GM19239 (cell line): ENCODE results near the gene EPB41L2.

Experiments used
- DNase-seq: peaks from one replicate; pipeline ENCODE4 v3.0.0; 2011; ENCODE audit warnings: low spot score; ENCODE audit not compliant: insufficient read length
- FAIRE-seq: peaks from 2 replicates; lab custom pipeline; 2011; peaks lifted over from hg19 to GRCh38; lab: Jason Lieb, UNC

Gene EPB41L2

GRCh38 chr6:130982941-130983456 is 80.0 kb downstream of the EPB41L2 start:
- no peak for DNase-seq
- FAIRE-seq, result no peak

GRCh38 chr6:130982135-130982534 is 80.9 kb downstream of the EPB41L2 start:
- DNase-seq, result no peak
- FAIRE-seq, result peak; percentile 69

- no peak for DNase-seq
- no peak for FAIRE-seq
Observed at GRCh38 chr6:130981409-130981808, 81.6 kb downstream of the EPB41L2 start.

- FAIRE-seq (no peak), DNase-seq (no peak)
Observed at GRCh38 chr6:130980310-130981032, 82.6 kb downstream of the EPB41L2 start.

GRCh38 chr6:130978660-130979396 is 84.2 kb downstream of the EPB41L2 start:
- FAIRE-seq (no peak), DNase-seq (no peak)

- FAIRE-seq, result peak; percentile 21
- DNase-seq, result no peak
Observed at GRCh38 chr6:130978180-130978579, 84.9 kb downstream of the EPB41L2 start.

- FAIRE-seq (no peak), DNase-seq (no peak)
Observed at GRCh38 chr6:130975325-130975724, 87.7 kb downstream of the EPB41L2 start.

GRCh38 chr6:130973521-130974277 is 89.3 kb downstream of the EPB41L2 start:
- FAIRE-seq, result no peak

GRCh38 chr6:130971504-130971903 is 91.5 kb downstream of the EPB41L2 start:
- FAIRE-seq (no peak), DNase-seq (no peak)

More at GRCh38 chr6:130973521-130974277, 89.3 kb downstream of the EPB41L2 start:
- no peak for DNase-seq

GRCh38 chr6:130970839-130971410 is 92.1 kb downstream of the EPB41L2 start:
- FAIRE-seq, result no peak
- DNase-seq, result no peak

- no peak for DNase-seq
Observed at GRCh38 chr6:130969791-130970491, 93.1 kb downstream of the EPB41L2 start.

GRCh38 chr6:130969166-130969565 is 93.9 kb downstream of the EPB41L2 start:
- FAIRE-seq (no peak), DNase-seq (no peak)

More at GRCh38 chr6:130969791-130970491, 93.1 kb downstream of the EPB41L2 start:
- FAIRE-seq, result no peak

- FAIRE-seq (no peak), DNase-seq (no peak)
Observed at GRCh38 chr6:130968476-130968875, 94.6 kb downstream of the EPB41L2 start.

- FAIRE-seq (no peak), DNase-seq (no peak)
Observed at GRCh38 chr6:130967502-130968445, 95.3 kb downstream of the EPB41L2 start.

GRCh38 chr6:130966344-130966980 is 96.6 kb downstream of the EPB41L2 start:
- no peak for DNase-seq
- no peak for FAIRE-seq

- peak; percentile 21 for FAIRE-seq
- DNase-seq, result no peak
Observed at GRCh38 chr6:130965656-130966055, 97.4 kb downstream of the EPB41L2 start.

GRCh38 chr6:130964808-130965604 is 98.0 kb downstream of the EPB41L2 start:
- FAIRE-seq (peak; percentile 74), DNase-seq (peak; percentile 3)
